HL-60 (cell line): ENCODE data around the gene LGALS7B.

ENCODE experiments used
- GABPA ChIP-seq: IDR thresholded peaks from 2 replicates; pipeline ENCODE4 v1.6.1; 2012; ENCODE audit warnings: low read depth
- POLR2AphosphoS5 ChIP-seq: IDR thresholded peaks from 2 replicates; pipeline ENCODE4 v1.6.1; 2012; ENCODE audit warnings: low read depth
- REST ChIP-seq: IDR thresholded peaks from 2 replicates; pipeline ENCODE4 v1.6.1; 2012; ENCODE audit warnings: low read depth; ENCODE audit not compliant: insufficient replicate concordance
- TF ChIP-seq, protein P1 (sequence below): IDR thresholded peaks from one replicate; pipeline ENCODE4 v1.5.1; 2011; ENCODE audit warnings: low read length, control low read depth, inconsistent platforms; ENCODE audit not compliant: insufficient read depth

DNA sequence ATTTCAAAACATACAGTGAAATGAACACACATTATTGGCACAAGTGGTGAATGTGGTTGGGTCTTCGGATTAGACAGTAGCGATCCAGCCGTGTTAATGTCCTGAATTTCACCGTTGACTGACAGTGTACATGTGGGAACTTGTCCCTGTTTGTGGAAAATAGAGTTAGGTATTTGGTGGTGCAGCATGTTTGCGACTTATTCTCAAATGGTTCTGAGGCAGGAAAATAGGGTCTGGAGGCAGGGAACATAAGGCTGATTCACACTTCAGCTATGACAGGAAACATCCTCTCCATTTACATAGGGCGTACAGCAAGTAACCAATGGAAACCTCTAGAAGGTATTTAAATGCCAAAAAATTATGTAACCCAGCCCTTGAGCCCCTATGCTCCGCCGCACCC lies 4.2 kb downstream of the LGALS7B start:
- TF ChIP-seq, protein P1, sequence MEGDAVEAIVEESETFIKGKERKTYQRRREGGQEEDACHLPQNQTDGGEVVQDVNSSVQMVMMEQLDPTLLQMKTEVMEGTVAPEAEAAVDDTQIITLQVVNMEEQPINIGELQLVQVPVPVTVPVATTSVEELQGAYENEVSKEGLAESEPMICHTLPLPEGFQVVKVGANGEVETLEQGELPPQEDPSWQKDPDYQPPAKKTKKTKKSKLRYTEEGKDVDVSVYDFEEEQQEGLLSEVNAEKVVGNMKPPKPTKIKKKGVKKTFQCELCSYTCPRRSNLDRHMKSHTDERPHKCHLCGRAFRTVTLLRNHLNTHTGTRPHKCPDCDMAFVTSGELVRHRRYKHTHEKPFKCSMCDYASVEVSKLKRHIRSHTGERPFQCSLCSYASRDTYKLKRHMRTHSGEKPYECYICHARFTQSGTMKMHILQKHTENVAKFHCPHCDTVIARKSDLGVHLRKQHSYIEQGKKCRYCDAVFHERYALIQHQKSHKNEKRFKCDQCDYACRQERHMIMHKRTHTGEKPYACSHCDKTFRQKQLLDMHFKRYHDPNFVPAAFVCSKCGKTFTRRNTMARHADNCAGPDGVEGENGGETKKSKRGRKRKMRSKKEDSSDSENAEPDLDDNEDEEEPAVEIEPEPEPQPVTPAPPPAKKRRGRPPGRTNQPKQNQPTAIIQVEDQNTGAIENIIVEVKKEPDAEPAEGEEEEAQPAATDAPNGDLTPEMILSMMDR: no peak
- TF ChIP-seq POLR2AphosphoS5 (no peak), GABPA (no peak), REST (no peak)
